NCI-H2029 (cell line): ENCODE data around the gene B3GALT5.

Experiments
- DNase-seq: peaks from one replicate; lab custom pipeline; 2025; lab: John Stamatoyannopoulos, UW

Gene B3GALT5

DNA sequence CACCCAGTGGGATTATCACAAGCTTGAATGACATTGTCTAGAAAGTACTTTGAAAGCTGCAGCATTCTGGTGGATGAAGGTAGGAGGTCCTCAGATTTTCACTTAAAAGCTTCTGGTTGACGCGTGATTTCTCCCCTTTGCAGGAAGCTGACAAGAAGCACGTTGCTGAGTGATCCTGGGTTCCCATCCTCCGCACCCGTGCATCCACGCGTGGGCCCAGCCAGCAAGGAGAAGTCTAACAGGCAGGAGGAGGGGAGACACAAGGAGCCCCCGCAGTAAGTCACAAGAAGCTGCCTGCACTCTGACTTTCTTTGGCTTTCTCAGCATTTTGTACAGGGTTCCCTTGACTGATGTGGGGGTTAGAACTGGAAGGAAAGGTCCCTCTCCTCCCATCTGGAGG, 7.8 kb upstream of the B3GALT5 start:
- DNase-seq = no peak

DNA sequence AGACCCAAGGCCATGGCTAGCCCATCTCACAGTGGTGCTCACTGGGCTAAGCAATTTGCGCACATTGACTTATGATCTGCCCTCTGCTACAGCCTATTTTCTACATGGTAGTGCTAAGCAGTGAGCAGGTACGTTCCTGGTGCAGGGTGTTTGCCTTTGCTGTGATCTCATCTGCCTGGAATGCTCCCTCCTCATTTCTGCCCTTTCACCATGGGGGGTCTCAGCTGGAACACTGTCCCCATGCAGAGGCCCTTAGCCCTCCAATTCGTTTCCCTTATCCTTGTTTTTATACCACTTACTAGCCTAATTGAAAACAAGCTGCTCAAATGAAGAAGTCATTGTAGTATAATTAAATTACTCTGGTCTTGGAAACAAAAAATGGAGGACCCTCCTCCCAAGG, 2.0 kb upstream of the B3GALT5 start:
- DNase-seq = no peak

DNA sequence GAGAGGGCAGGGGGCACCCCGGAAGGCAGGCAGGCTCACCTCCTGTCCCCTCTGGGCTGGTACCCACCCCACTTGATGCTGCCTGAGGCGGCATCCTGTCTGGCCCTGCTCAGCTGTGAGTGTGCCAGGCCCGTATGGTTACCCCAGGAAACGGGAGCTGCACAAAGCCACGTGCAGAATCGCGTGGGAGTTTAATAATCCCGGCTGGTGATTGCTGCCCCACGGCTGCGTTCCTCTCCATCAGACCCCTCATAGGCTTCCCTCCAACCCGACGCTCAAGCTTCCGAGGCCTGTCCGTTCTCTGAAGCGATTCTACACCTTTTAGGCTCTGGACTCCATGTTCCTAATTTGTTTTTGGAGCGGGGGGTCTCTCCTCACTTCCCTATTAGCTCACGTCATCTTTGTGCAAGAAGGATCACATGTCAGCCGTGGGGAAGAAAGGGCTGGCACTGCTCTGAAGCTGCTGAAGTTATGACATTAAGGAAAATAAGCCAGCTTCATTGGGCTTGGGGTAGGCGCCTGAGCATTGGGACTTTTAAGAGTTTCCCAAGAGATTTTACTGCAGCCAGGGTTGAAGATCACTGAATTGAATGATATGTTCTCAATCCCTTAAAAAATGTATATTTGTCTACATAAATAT, 1.1 kb upstream of the B3GALT5 start:
- DNase-seq = no peak

DNA sequence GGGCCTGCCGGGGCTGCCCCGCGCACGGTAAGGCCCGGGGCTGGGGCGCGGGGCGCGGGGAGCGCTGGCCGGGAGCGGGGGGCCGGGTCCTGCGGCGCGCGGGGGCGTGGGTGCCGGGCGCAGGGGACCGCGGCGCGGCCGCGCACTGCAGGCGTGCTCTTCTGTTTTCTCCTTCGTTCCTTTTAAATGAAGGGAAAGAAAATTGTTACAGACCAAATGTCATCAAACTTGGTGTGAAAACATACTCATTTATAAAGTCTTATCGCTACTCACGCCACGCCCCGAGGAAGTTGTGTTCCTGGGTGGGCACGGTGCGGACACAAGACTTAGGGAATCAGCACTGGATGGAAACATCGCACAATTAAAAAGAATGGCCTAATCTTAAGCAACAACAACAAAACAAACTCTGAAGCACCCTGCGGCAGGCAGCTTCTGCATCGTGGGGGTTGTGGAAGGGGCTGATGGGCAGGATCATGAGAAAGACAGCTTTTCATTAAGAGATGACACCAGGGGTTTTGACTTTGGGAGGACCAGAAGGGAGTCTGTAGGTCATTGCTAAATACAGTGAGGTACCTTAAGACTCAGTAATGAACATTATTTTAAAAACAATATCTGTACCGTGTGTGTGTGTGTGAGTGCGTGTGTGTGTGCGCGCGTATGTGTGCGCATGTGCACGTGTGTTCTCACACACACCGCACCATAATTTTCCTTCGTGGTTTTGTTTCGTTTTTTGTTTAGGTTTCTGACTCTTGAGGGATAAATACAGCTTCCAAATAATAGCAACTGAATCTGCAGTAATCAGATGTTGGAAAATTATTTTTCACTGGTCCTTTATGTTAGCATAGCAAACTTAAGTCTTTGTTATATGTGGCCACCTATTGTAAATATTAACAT, 548 bp downstream of the B3GALT5 start:
- no peak for DNase-seq

DNA sequence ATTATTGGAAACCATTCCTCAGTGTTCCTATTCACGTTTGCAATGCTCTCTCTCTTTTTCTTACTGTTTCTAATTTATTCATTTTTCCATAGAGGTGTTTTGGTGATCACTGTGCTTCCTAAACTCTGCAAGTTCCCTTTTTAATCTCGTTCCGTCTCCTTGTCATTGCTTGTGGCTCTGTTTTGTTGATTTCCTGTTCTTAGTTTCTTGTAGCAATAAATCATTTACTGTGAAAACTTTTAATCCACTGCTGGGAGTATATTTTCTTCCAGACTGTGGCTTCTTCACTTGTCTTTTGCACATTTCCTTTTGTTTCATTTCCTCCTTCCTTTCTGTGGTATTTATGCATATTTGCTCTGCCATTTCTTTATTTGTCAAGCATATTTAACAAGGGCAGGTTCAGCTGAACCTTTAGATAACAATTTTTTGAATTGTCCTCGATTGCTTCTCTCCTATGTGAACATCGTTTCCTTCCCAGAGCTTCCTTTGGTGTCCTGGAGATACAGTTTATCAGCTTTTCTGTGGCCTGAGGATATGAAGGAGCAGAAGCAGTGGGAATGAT, 3.6 kb downstream of the B3GALT5 start:
- no peak for DNase-seq

DNA sequence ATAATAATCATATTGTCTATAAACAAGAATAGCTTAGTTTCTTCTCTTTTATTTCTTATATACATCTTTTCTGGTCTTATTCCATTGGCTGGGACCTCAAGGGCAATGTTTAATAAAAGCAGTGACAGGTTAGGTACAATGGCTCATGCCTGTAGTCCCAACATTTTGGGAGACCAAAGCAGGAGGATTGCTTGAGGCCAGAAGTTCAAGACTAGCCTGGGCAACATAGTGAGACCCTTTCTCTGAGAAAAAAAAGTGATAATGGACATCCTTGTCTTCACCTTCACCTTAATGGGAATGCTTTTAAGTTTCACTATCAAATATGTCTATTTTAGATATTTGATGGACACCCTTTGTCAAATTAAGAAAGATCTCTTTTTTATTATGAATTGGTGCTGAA, 8.1 kb downstream of the B3GALT5 start:
- DNase-seq = no peak

DNA sequence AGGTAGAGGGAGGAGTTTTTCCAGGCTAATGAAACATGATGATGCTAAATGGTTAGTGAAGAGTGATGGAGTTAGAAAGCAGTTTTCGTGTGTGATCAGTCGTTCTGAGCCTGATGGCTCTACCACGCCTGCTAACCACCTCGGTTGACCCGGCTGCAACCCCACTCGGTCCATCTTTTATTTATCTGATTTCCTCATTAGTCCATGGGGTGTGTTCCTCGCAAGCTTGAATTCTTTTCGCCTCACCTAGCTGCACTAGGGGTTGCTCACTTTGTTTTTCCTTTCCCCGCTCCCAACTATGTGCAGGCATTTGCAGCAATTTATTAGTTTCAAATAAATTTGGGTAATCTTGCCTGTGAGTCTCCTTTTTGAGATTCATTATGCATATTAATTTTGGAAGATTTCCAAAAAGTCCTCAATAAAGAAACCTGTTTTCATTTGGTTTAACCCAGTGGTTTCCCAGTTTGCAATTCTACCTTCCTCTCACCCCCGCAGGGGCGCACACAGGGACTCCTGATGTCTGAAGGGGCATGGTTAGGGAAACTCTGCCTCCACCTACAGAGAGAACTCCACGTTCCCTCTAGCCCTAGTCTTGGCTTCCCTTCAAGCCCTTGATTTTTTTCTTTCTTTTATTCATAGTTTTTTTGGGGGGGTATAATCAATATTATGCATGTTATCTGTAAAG, 12.6 kb downstream of the B3GALT5 start:
- DNase-seq = no peak

DNA sequence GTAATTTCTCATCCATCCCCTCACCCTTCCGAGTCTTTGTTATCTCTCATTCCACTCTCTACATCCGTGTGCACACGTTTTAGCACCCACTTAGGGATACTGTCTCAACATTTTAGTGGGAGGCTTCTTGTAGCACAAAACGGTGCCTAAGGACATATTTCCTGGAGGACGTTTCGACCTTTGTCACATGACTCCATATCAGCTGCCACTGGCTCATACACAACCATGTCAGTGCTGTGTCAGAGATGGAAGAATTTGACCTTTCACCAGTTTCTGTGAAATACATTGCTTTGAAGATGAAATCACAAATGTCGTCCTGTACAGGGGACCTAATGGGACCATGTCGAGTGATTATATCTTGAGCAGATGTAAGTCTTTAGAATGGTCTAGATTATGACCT, 15.6 kb downstream of the B3GALT5 start:
- DNase-seq = no peak

DNA sequence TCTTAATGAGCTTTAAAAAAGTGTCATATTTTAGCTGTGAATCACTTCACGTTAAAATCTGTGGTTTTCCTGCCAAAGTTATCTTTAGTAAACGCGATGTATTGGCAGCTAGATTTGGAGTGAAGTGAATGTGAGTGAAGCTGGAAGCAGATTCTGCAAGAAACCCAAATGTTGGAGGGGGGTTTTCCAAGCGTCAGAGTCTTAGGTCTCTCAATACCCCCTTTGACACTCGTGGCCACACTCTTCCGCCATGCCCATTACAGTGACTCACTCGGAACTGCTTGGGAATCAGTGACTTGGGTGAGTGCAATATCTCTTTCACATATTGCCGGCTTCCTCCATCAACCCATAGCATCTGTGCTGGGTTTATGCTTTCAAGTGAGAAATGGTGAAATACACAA, 17.5 kb downstream of the B3GALT5 start:
- no peak for DNase-seq

DNA sequence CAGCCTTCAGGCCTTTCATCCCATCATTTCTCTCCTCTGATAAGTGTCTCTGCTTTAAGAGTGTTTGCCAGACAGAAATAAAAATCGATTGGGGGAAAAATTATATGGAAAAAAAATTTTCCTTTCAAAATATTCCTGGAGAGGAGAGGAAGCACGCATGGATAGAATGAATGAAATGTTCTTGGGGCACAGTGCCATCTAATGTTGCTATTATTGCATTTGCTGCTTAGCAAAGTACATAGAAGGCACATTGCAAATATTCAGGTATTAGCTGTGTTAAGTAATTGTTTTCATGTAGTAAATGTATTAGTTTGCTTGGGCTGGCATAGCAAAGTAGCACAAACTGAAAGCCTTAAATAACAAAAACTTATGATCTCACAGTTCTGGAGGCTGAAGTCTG, 18.1 kb downstream of the B3GALT5 start:
- no peak for DNase-seq

DNA sequence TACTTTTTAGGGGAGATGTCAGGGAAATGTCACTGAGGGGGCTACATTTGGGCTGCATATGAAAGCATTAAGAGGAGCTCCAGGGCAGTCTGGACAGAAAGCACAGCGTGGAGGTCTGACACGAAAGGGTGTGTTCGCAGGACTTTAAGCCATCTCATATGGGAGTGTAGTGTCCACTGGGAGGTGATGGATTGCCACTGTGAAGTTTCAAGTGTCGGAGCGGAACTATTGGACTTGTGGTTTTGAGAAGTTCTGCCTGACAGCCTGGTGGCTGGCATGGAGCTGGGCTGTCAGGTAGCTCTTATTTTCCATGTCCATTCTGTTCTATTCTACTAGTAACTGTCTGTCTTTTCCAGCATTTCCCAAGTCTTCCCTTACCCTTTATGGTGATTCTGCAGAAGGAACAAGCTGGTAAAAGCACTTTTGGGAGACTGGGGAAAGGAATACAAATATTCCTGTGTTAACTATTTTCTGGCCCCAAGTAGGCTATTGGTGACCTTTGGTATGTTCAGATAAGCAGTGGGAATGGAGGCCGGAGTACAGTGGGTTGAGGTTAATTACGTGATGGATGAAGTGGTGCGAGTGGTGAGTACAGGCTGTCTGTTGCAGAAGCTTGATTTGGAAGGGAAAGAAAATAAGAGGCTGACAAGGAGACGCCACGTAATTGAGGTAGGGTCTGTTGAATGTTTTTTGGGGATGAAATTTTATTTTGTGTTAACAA, 19.3 kb downstream of the B3GALT5 start:
- DNase-seq = no peak

DNA sequence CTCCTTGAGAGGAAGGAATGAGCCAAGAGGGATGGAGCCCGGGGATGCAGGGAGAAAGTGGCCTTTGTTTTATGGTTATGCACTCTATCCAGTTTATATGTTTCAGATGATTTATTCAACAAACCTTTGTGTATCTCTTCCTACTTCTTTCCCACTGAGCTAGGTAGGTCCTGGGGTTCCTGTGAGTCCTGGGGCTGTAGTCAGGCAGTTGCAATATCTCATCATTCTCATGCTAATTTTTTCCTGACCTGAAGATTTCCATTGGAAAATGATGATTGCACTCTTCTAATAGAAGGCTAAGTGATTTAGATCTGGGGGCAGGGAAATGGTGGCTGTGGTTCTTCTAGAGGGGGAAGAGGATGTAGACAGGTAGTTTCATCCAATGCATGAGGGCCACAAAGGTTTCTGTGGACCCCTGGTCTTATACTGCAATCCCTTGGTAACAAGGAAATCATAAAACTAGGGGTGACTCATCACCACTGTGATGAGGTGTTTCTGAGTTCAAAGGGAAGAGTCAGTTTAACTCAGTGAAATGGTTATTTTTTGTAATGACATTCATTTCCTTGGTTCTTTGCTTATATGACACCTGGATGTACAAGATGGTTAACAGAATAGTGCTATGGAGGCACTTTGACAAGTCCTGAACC, 20.2 kb downstream of the B3GALT5 start:
- DNase-seq = no peak

DNA sequence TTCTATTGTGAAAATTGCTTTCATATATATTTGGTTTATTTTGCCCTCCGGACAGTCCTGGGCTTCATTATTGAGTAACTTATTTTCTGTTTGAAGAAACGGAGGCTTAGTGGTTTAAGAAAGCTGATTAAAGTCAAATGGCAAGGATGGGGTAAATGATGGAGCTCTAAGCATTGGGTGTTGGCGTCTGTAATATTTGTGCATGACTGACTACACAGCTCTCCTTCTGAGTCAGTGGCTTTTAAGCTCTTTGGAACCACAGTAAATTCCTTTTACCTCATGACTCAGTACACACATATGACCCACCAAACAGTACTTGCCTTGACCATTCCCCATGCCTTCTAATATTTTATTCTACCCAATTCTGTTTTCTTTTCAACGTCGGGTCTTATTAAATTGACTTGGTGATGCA, 21.0 kb downstream of the B3GALT5 start:
- no peak for DNase-seq

DNA sequence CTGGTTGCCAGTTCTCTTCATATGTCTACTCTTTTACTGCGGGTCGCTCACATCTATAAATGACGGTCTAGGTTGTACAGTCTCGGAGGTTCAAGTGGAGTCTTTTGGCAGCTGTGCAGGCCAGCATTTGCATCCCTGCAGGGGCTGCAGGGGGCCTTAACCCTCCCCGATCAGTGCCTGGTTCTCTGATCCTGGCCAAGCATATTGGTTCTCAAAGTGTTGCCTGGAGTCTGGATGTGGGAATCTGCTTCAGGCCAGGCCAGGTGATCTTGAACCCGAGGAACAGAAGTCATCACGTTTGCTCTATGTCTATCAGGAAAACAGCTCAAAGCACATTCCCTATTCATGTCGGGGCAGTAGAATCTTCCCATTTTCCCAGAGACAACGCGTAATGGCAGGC, 21.8 kb downstream of the B3GALT5 start:
- no peak for DNase-seq

DNA sequence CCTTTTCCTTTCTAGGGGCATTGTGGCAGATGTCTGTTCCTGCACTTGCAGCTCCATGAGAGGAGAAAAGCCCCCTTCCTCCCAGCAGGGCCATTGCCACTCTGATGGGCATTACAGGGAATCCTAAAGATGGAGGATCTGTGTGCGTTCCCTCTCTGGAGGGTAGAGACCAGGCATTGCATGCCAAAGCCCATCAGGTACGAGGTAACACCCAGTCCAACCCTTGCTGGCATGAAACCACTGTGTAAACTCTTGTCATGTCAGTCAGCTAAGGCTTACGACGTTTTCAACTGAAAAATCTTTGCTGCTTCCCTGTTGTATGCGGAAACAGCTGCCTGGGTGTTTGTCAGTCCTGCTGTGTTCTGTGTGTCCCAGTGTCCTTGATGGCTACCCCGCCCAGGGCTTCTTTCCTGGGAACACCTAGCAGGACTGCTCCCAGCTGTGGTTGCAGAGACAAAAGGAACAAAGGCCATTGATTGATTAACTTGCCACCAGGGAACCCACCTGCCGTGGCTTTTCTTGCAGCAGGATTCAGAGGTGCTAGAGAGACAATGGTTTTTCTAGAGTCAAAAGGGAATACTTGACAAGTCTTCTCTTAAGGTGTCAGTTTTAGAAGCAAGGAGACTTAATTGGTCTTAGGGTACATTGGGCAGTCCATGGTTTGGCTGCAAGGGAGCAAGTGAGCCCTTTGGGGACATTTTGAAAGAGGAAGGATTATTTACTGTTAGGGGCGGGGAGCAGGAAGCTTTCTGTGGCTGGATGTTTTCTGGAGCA, 24.6 kb downstream of the B3GALT5 start:
- peak; percentile 90 for DNase-seq

DNA sequence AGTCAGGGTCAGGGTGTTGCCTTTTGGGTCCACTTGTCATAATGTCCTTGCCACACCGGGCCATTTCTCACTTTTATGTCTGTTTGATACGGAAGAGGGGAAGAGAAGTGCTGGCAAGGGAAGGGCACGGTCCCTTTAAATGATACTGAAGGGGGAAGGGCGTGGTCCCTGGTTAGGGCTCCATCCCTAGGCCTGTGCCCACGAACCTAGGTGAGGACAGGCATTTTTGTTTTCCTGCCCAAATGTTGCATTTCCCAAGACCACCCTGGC, 25.2 kb downstream of the B3GALT5 start:
- DNase-seq = no peak

DNA sequence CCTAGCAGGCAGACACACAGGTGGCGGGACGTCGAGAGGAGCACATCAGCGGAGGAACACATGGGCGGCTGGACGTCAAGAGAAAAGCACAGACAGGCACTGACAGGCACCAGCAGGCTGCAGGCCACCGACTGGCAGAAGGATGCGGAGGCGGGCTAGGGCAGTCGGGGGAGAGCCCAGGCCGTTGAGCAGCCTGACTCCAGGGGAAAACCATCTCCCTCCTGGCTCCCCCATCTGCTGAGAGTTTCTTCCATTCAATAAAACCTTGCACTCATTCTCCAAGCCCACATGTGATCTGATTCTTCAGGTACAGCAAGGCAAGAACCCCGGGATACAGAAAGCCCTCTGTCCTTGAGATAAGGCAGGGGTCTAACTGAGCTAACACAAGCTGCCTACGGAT, 25.5 kb downstream of the B3GALT5 start:
- no peak for DNase-seq

DNA sequence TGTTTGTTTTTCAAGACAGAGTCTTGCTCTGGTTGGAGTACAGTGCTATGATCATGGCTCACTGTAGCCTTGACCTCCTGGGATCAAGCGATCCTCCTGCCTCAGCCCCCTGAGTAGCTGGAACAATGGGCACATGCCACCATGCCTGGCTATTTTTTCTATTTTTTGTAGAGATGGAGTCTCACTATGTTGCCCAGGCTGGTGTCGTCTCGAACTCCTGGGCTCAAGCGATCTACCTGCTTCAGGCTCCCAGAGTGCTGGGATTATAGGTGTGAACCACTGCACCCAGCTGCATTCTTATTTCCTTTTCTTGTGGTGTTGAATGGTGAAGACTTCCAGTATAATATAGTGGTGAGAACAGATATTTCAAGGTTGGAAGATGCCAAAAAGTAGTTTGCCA, 28.0 kb downstream of the B3GALT5 start:
- DNase-seq = no peak

DNA sequence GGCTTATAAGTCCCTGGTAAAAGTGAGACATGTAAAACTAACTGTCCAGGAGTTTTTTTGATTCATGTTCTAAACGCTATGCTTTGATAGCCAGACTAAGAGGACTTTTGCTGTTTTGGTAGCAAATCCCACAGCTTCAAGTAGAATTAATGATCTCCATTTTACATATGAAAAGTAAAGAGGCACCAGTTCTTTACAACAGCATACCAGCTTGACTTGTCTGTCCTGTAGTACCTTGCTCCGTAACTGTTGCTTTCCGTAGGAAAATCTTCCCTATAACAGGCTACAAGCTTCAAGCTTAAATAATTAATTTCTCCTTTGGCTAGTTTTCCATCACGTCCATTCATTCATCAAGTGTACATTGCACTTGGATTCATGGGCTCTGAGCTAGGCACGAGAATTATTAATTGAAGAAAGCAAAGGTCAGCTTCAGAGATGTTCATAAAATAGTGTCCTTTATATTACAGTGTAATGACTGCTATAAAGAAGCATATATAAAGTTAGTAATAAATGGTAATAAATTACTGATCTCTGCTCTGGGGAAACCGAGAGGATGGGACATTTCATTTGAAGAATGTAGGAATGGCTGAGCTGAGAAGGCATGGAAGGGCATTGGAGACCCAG, 29.2 kb downstream of the B3GALT5 start:
- DNase-seq = no peak

DNA sequence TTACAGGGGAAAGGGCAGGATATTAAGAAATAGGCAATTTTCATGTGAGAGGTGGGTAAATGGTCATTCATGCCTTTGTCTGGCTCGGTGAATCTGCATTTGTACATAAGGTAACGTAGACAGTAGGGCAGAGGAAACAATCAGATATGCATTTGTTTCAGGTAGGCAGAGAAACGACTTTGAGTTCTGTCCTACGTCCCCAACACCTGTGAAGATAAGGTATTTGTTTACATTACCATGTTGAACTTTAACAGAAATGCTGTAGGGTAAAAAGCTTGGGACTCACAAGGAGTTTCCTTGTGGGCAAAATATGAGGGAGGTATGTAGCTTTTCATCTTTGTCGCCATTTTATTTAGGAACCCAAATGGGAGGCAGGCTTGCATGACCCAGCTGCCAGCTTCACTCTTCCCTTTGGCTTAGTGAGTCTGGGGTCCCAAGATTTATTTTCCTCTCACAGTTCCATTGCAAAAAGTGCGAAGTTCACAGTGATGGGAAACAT, 31.4 kb downstream of the B3GALT5 start:
- no peak for DNase-seq
